ENCODE measurements around the gene KIF16B. TPM values are rescaled to one million over a fixed set of nuclear protein-coding genes. Genes with fewer than 3 reads are reported as not detected.

KIF16B gene
- total RNA-seq, 4 donors from 2014 or later, result 8.7 to 20.6 (median 16.6) TPM

- no peaks in the 10 kb centered on the region for H3K4me1 ChIP-seq
- intact Hi-C loops (cut with DNase I; ENCODE audit: low total_unique reads), result no loop called here
- TF ChIP-seq CTCF (IDR thresholded peaks at IDR 0.05) (no peak), POLR2A (IDR thresholded peaks at IDR 0.05) (no peak)
- no peaks in the 10 kb centered on the region for H3K36me3 ChIP-seq
- H3K27me3 ChIP-seq, result no peaks in the 10 kb centered on the region
- H3K9me3 ChIP-seq, result no peaks in the 10 kb centered on the region
- H3K4me3 ChIP-seq, result no peak overlapping the region
- no peak overlapping the region for H3K27ac ChIP-seq
- no peak for DNase-seq
These were observed 220.9 kb downstream of the KIF16B start for GRCh38 chr20:16352321-16352720.

GRCh38 chr20:16351415-16351814 is 221.8 kb downstream of the KIF16B start:
- no peak overlapping the region for H3K4me3 ChIP-seq
- TF ChIP-seq CTCF (IDR thresholded peaks at IDR 0.05) (no peak), POLR2A (IDR thresholded peaks at IDR 0.05) (no peak)
- DNase-seq, result no peak
- intact Hi-C loops (cut with DNase I; ENCODE audit: low total_unique reads), result no loop called here
- no peak overlapping the region for H3K27ac ChIP-seq
- H3K27me3 ChIP-seq, result no peaks in the 10 kb centered on the region
- H3K9me3 ChIP-seq, result no peaks in the 10 kb centered on the region
- H3K4me1 ChIP-seq, result no peaks in the 10 kb centered on the region
- H3K36me3 ChIP-seq, result no peaks in the 10 kb centered on the region

GRCh38 chr20:16350465-16350864 is 222.8 kb downstream of the KIF16B start:
- Histone ChIP-seq H3K36me3 (no peaks in the 10 kb centered on the region), H3K9me3 (no peaks in the 10 kb centered on the region), H3K27me3 (no peaks in the 10 kb centered on the region), H3K4me1 (no peaks in the 10 kb centered on the region), H3K27ac (no peak overlapping the region), H3K4me3 (no peak overlapping the region)
- DNase-seq, result no peak
- TF ChIP-seq POLR2A (IDR thresholded peaks at IDR 0.05) (no peak), CTCF (IDR thresholded peaks at IDR 0.05) (no peak)
- intact Hi-C loops (cut with DNase I; ENCODE audit: low total_unique reads), result no loop called here

- TF ChIP-seq POLR2A (IDR thresholded peaks at IDR 0.05), result no peak
- no peak for TF ChIP-seq CTCF (IDR thresholded peaks at IDR 0.05)
These were observed 223.6 kb downstream of the KIF16B start for GRCh38 chr20:16349523-16350260.

GRCh38 chr20:16346956-16347355 is 226.3 kb downstream of the KIF16B start:
- Histone ChIP-seq H3K4me3 (no peak overlapping the region), H3K36me3 (no peaks in the 10 kb centered on the region), H3K27me3 (no peaks in the 10 kb centered on the region), H3K4me1 (no peaks in the 10 kb centered on the region), H3K9me3 (no peaks in the 10 kb centered on the region), H3K27ac (no peak overlapping the region)
- DNase-seq, result no peak
- TF ChIP-seq POLR2A (IDR thresholded peaks at IDR 0.05), result no peak
- TF ChIP-seq CTCF (IDR thresholded peaks at IDR 0.05), result no peak
- intact Hi-C loops (cut with DNase I; ENCODE audit: low total_unique reads), result no loop called here

More at GRCh38 chr20:16349523-16350260, 223.6 kb downstream of the KIF16B start:
- Histone ChIP-seq H3K36me3 (no peaks in the 10 kb centered on the region), H3K4me1 (no peaks in the 10 kb centered on the region), H3K27ac (no peak overlapping the region), H3K4me3 (no peak overlapping the region), H3K27me3 (no peaks in the 10 kb centered on the region), H3K9me3 (no peaks in the 10 kb centered on the region)
- intact Hi-C loops (cut with DNase I; ENCODE audit: low total_unique reads), result no loop called here
- no peak for DNase-seq

Measured in uterus (tissue), 4 donors.